Upper lobe of right lung (tissue), 1 donor: ENCODE data around the gene MBLAC1. TPM values are rescaled to one million over a fixed set of nuclear protein-coding genes. Genes with fewer than 3 reads are reported as not detected.

Experiments
- ATAC-seq: fragments of 200-7000 bp; cut with Tn5 transposase; one replicate; pipeline ENCODE4 v1.9.1; 2020; ENCODE audit warnings: mild to moderate bottlenecking, moderate library complexity
- DNase-seq: peaks from one replicate; pipeline ENCODE4 v3.0.0-alpha.2; 2020
- H3K27ac ChIP-seq: fragments of 200-600 bp; one replicate; pipeline ENCODE4 v1.8.0; 2022
- H3K27me3 ChIP-seq: fragments of 200-600 bp; one replicate; pipeline ENCODE4 v1.8.0; 2022; ENCODE audit warnings: mild to moderate bottlenecking
- H3K36me3 ChIP-seq: fragments of 200-600 bp; one replicate; pipeline ENCODE4 v1.8.0; 2022
- H3K4me1 ChIP-seq: fragments of 200-600 bp; one replicate; pipeline ENCODE4 v1.8.0; 2022
- H3K4me3 ChIP-seq: fragments of 200-600 bp; one replicate; pipeline ENCODE4 v1.8.0; 2022; ENCODE audit warnings: mild to moderate bottlenecking
- H3K9me3 ChIP-seq: fragments of 200-600 bp; one replicate; pipeline ENCODE4 v1.8.0; 2022
- CTCF ChIP-seq: fragments of 200-600 bp; IDR thresholded peaks from one replicate; pipeline ENCODE4 v1.8.0; 2022; ENCODE audit warnings: antibody characterized with exemption
- intact Hi-C: fragments of 100-400 bp; cut with DNase I; formaldehyde crosslinking; loops from one replicate; pipeline ENCODE4 v1.11.0; 2022
- total RNA-seq: library from RNA; stranded (reverse); fragmentation: NEBNext Ultra II Directional; extraction: Animal tissue kit (Norgen Biotek cat#: 25700); gene quantifications from one replicate; pipeline ENCODE4 v1.2.1, GENCODE V29; 2021
- donor health status: DM: no; HTN: yes; CAD: no; lungs with severe emphysema.

The MBLAC1 gene
- total RNA-seq, 1 donor from 2014 or later: 3.0 TPM

- H3K27me3 ChIP-seq: peaks cover 8% of the 10 kb centered on the region
Observed at GRCh38 chr7:100166970-100167911, 40.5 kb downstream of the MBLAC1 start.

GRCh38 chr7:100167912-100168323, 41.2 kb downstream of the MBLAC1 start:
- DNase-seq (peak; percentile 61), ATAC-seq (peak; percentile 6)
- no peak for TF ChIP-seq CTCF
- Histone ChIP-seq H3K4me3 (peak overlapping the region; percentile 53), H3K9me3 (no peaks in the 10 kb centered on the region), H3K36me3 (no peaks in the 10 kb centered on the region), H3K4me1 (peaks cover 7% of the 10 kb centered on the region), H3K27me3 (peaks cover 11% of the 10 kb centered on the region), H3K27ac (peak overlapping the region; percentile 42)
- intact Hi-C loops: no loop called here

More at GRCh38 chr7:100166970-100167911, 40.5 kb downstream of the MBLAC1 start:
- intact Hi-C loops: no loop called here
- H3K36me3 ChIP-seq: no peaks in the 10 kb centered on the region
- H3K9me3 ChIP-seq: no peaks in the 10 kb centered on the region
- peak overlapping the region; percentile 53 for H3K4me3 ChIP-seq
- DNase-seq (peak; percentile 61), ATAC-seq (no peak)
- TF ChIP-seq CTCF: no peak
- peaks cover 7% of the 10 kb centered on the region for H3K4me1 ChIP-seq
- no peak overlapping the region for H3K27ac ChIP-seq

GRCh38 chr7:100169147-100169850, 42.5 kb downstream of the MBLAC1 start:
- ATAC-seq (no peak), DNase-seq (peak; percentile 23)
- Histone ChIP-seq H3K4me3 (no peak overlapping the region), H3K27ac (no peak overlapping the region), H3K9me3 (no peaks in the 10 kb centered on the region), H3K4me1 (peaks cover 7% of the 10 kb centered on the region), H3K27me3 (peaks cover 15% of the 10 kb centered on the region), H3K36me3 (no peaks in the 10 kb centered on the region)
- TF ChIP-seq CTCF: no peak
- intact Hi-C loops: no loop called here

GRCh38 chr7:100170101-100170897, 43.5 kb downstream of the MBLAC1 start:
- Histone ChIP-seq H3K4me3 (no peak overlapping the region), H3K27me3 (peaks cover 15% of the 10 kb centered on the region), H3K4me1 (peaks cover 7% of the 10 kb centered on the region), H3K36me3 (no peaks in the 10 kb centered on the region), H3K27ac (no peak overlapping the region), H3K9me3 (no peaks in the 10 kb centered on the region)
- TF ChIP-seq CTCF: no peak
- DNase-seq (peak; percentile 48), ATAC-seq (no peak)
- intact Hi-C loops: no loop called here

- peak; percentile 67 for DNase-seq
- Histone ChIP-seq H3K9me3 (no peaks in the 10 kb centered on the region), H3K36me3 (no peaks in the 10 kb centered on the region), H3K27me3 (peaks cover 15% of the 10 kb centered on the region), H3K4me3 (peak overlapping the region; percentile 36), H3K27ac (no peak overlapping the region), H3K4me1 (peaks cover 7% of the 10 kb centered on the region)
- intact Hi-C loops: no loop called here
- peak; percentile 32 for ATAC-seq
- no peak for TF ChIP-seq CTCF
Observed at GRCh38 chr7:100171087-100171681, 44.4 kb downstream of the MBLAC1 start.
